Mucosa of descending colon (tissue), 3 donors: ENCODE measurements around the gene COMMD6. TPM values are rescaled to one million over a fixed set of nuclear protein-coding genes. Genes with fewer than 3 reads are reported as not detected.

ENCODE experiments used
- total RNA-seq, 3 donors: library from RNA; stranded (reverse); fragmentation: NEBNext Ultra II Directional in 2 of 3; extraction: Animal tissue kit (Norgen Biotek cat#: 25700) in 2 of 3; gene quantifications; one replicate each; pipeline versions ENCODE4 v1.2.1 to v1.2.4, GENCODE V29; 2021 to 2023
- donor health status: DM: no; HTN: no; CAD: no; lungs with moderate emphysema.
- donor health status: DM: no; HTN: no; CAD: no.
- donor health status: DM: no; HTN: yes; CAD: no.

Gene COMMD6
- total RNA-seq, 3 donors from 2014 or later, result 97.9 to 192 (median 132) TPM

Other genes starting within 250 kb of the COMMD6 start
- gene TBC1D4, start 55.7 kb downstream of the COMMD6 start, total RNA-seq, result 10 to 100 TPM; 13.4 to 24.6 (median 13.8) TPM
- 10 to 100 TPM; 25.7 to 38.8 (median 27.3) TPM for gene UCHL3, start 11.9 kb upstream of the COMMD6 start, total RNA-seq
- gene LMO7, start 98.5 kb upstream of the COMMD6 start, total RNA-seq, result 100 to 1,000 TPM; 127 to 243 (median 212) TPM